CD4-positive, alpha-beta T cell treated with Interleukin-6 for 4 hours (primary cell): Measurements from ENCODE around the gene TBC1D25.
"Not testable (repeated sequence)": the region's sequence is repeated elsewhere in the genome, so short reads cannot be mapped to it uniquely, and the experiment has no call there.

Source experiments
- DNase-seq: peaks from one replicate; pipeline ENCODE4 v3.0.0-alpha.2; 2020; ENCODE audit warnings: mixed read lengths

Gene TBC1D25

GRCh38 chrX:48516285-48516684 is 23.2 kb upstream of the TBC1D25 start:
- no peak for DNase-seq

DNA sequence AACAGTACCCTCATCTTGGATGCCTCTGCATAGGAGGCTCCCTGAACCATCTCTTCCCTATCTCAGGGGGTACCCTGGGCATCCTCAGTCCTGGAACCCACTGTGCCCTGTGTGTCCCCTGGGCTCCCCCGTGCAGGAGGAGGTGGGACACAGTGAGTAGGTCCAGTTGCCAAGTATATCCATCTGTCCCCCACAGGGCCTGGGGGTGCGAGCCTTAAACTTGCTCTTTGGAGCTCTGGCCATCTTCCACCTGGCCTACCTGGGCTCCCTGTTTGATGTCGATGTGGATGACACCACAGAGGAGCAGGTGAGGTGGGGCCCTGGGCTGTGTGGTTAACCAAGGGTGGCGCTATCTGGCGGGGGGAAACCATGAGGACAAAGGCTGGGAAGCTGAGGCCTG is 22.5 kb upstream of the TBC1D25 start:
- peak; percentile 14 for DNase-seq

DNA sequence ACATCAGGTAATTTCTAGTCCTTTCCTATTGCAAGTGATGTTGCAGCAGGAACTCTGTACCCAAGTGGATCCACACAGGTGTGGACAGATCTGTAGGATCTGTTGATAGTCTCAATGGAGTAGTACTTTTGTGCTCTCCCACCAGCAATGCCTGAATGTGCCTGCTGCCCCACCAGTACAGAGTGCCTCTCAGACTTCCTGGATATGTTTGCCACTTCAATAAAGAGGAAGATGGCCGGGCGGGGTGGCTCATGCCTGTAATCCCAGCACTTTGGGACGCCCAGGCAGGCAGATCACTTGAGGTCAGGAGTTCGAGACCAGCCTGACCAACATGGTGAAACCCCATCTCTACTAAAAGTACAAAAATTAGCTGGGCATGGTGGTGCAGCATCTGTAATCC is 20.0 kb upstream of the TBC1D25 start:
- not testable (repeated sequence) for DNase-seq

- peak; percentile 13 for DNase-seq
Measured at GRCh38 chrX:48520455-48520854, 19.1 kb upstream of the TBC1D25 start.

DNA sequence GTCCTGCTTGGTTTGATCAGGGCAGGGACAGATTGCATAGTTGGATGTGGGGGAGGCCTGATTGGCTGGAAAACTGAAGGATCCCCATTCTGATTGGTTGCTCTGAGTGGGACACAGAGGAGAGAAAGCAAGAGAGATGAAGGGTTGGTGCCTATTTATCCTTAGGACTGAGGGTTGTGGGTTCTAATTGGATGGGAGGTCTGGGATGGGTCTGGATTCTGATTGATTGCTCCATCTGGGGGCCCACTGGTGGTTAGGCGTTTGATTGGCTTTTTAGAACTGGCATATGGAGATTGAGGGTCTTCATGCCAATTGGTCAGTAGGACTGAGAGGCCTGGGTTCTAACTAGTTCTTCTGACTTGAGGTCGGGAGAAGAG is 18.6 kb upstream of the TBC1D25 start:
- no peak for DNase-seq

GRCh38 chrX:48521353-48522243 is 17.9 kb upstream of the TBC1D25 start, which contains the start of gene EBP:
Gene EBP, plus strand, starts transcription at chrX:48521808. Its CDS starts 1,964 bp downstream, at chrX:48523772.
- peak; percentile 96 for DNase-seq

GRCh38 chrX:48522291-48522690 is 17.2 kb upstream of the TBC1D25 start:
- DNase-seq = no peak

DNA sequence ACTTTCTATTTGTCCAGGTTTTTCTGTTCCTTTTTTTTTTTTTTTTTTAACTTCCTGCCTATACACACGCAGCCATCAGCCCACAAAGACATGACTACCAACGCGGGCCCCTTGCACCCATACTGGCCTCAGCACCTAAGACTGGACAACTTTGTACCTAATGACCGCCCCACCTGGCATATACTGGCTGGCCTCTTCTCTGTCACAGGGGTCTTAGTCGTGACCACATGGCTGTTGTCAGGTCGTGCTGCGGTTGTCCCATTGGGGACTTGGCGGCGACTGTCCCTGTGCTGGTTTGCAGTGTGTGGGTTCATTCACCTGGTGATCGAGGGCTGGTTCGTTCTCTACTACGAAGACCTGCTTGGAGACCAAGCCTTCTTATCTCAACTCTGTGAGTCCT is 15.8 kb upstream of the TBC1D25 start:
- DNase-seq = no peak

DNA sequence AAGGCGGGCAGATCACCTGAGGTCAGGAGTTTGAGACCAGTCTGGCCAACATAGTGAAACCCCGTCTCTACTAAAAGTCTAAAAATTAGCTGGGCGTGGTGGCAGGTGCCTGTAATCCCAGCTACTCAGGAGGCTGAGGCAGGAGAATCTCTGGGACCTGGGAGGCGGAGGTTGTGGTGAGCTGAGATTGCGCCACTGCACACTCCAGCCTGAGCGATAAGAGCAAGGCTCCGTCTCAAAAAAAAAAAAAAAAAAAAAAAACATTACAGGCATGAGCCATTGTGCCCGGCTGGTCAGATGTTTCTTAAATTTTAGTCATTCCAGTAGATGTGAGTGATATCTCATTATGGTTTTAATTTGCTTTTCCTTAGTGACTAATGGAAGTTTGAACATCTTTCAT is 13.7 kb upstream of the TBC1D25 start:
- not testable (repeated sequence) for DNase-seq

DNA sequence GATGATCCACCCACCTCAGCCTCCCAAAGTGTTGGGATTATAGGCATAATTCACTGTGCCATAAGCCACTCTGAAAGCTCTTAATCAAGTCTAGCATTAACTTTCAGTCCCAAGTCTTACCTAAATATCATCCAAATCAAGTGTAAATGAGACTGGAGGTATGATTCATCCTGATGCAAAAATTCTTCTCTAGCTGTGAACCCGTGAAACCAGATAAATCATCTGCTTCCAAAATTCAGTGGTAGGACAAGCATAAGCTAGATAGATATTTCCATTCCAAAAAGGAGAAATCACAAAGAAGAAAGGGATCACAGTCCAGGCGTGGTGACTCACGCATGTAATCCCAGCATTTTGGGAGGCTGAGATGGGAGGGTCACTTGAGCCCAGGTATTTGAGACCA is 8.8 kb upstream of the TBC1D25 start:
- DNase-seq = no peak

- DNase-seq = peak; percentile 13
Measured at GRCh38 chrX:48531358-48531959, 8.1 kb upstream of the TBC1D25 start.

- no peak for DNase-seq
Measured at GRCh38 chrX:48532161-48532560, 7.4 kb upstream of the TBC1D25 start.

GRCh38 chrX:48533165-48533564 is 6.3 kb upstream of the TBC1D25 start:
- no peak for DNase-seq

DNA sequence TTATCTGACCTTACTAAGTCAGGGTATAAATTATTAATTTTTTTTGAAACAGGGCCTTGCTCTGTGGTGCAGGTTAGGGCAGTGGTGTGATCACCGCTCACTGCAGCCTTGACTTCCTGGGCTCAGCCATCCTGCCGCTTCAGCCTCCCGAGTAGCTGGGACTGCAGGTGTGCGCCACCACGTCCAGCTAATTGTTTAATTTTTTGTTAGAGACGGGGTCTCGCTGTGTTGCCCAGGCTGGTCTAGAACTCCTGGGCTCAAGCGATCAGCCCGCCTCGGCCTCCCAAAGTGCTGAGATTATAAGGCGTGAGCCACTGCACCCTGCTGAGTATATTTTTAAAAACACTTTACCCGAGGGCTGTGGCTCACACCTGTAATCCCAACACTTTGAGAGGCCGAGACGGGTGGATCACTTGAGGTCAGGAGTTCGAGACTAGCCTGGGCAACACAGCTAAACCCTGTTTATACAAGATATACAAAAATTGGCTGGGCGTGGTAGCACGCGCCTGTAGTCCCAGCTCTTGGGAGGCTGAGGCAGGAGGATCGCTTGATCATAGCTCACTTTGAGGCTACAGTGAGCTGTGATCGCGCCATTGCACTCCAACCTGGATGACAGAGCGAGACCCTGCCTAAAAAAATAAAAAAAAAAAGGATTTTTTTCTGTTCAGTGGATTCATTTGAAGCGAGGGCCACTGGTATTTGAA is 721 bp upstream of the TBC1D25 start:
- no peak for DNase-seq

GRCh38 chrX:48540028-48540375 is 488 bp downstream of the TBC1D25 start:
- DNase-seq = no peak

- no peak for DNase-seq
Measured at GRCh38 chrX:48540480-48540879, 966 bp downstream of the TBC1D25 start.

DNA sequence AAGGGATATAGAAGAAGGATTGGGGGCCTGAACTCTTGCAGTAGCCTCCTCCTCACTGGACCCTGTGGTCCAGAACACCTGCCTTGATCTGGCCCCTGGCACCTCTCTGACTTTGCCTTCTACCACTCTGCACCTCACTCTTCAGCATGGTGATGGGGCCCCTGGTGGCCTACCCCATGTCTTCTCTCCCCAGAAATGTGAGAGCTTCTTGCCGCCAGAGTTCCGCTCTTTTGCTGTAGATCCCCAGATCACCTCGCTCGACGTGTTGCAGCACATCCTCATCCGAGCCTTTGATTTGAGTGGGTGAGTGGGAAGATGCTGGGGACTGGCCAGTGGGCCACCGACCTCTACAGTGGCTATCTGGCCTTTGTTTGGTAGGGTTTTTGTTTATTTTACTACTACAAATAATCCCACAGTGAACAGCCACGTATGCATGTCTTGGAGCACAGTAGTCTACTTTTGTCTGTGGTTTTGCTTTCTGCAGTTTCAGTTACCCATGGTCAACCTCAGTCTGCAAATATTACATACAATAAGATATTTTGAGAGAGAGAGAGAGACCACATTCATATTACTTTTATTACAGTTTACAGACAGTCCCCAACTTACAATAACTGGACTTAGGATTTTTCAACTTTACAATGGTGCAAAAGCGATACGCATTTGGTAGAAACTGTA is 1.8 kb downstream of the TBC1D25 start:
- DNase-seq = no peak

DNA sequence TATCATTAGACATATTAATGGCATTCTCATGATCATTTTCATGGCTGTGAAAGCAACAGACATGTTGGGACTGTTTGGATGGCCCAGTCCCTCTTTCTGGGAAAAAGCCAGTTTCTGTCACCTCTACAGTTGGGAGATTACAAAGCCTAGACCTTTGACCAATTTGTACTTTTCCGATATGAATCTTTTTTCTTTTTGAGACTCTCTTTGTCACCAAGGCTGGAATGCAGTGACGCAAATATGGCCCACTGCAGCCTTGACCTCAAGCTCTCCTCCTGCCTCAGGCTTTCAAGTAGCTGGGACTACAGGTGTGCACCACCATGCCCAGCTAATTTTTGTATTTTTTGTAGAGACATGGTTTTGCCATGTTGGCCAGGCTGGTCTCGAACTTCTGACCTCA is 9.4 kb downstream of the TBC1D25 start:
- DNase-seq = no peak

DNA sequence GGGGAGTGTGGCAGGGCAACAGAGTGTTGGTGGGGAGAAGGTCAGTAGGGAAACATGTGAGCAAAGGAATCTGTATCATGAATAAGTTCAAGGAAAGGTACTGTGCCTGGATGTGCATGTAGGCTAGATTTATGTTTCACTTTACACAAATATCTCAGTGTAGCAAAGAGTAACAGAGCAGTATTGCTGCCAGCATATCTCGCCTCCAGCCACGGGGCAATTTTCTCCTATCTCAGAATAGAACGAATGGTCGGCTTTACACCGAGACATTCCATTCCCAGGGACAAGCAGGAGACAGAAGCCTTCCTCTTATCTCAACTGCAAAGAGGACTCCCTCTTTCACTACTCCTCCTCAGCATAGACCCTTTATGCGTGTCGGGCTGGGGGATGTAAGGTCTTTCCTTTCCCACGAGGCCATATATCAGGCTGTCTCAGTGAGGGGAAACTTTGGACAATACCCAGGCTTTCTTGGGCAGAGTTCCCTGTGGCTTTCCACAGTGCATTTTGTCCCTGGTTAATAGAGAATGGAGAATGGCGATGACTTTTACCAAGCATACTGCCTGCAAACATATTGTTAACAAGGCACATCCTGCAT is 16.3 kb downstream of the TBC1D25 start:
- DNase-seq = not testable (repeated sequence)

GRCh38 chrX:48558271-48558670 is 18.8 kb downstream of the TBC1D25 start:
- no peak for DNase-seq

- DNase-seq = no peak
Measured at GRCh38 chrX:48559636-48560035, 20.1 kb downstream of the TBC1D25 start.

DNA sequence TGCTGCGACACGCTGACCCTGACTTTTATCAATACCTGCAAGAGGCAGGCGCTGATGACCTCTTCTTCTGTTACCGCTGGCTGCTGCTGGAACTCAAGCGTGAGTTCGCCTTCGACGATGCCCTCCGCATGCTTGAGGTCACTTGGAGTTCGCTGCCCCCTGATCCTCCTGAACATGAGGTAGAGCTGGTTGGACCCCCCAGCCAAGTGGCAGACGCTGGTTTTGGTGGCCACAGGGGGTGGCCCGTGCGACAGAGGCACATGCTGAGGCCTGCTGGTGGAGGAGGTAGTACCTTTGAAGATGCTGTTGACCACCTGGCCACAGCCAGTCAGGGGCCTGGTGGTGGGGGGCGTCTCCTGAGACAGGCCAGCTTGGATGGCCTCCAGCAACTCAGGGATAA is 20.5 kb downstream of the TBC1D25 start:
- no peak for DNase-seq

GRCh38 chrX:48560681-48561080 is 21.2 kb downstream of the TBC1D25 start:
- no peak for DNase-seq
